ENCODE data around the gene ACOT8.

ACOT8 gene

GRCh38 chr20:45826381-45827019 lies 30.7 kb downstream of the ACOT8 start:
- TF ChIP-seq, protein P1, sequence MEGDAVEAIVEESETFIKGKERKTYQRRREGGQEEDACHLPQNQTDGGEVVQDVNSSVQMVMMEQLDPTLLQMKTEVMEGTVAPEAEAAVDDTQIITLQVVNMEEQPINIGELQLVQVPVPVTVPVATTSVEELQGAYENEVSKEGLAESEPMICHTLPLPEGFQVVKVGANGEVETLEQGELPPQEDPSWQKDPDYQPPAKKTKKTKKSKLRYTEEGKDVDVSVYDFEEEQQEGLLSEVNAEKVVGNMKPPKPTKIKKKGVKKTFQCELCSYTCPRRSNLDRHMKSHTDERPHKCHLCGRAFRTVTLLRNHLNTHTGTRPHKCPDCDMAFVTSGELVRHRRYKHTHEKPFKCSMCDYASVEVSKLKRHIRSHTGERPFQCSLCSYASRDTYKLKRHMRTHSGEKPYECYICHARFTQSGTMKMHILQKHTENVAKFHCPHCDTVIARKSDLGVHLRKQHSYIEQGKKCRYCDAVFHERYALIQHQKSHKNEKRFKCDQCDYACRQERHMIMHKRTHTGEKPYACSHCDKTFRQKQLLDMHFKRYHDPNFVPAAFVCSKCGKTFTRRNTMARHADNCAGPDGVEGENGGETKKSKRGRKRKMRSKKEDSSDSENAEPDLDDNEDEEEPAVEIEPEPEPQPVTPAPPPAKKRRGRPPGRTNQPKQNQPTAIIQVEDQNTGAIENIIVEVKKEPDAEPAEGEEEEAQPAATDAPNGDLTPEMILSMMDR (IDR thresholded peaks at IDR 0.05; ENCODE audit: unreplicated experiment in 3 of 3): no peak
- Mint-ChIP-seq H3K36me3 (ENCODE audit: low read depth) (no peaks in the 10 kb centered on the region), H3K9me3 (no peaks in the 10 kb centered on the region), H3K27me3 (ENCODE audit: low read depth) (peaks cover 42% of the 10 kb centered on the region), H3K27ac (peak overlapping the region; percentile 89 to 98 (median 94)), H3K4me3 (peak overlapping the region; percentile 62 to 89 (median 86)), H3K4me1 (peaks cover 62% of the 10 kb centered on the region)

DNA sequence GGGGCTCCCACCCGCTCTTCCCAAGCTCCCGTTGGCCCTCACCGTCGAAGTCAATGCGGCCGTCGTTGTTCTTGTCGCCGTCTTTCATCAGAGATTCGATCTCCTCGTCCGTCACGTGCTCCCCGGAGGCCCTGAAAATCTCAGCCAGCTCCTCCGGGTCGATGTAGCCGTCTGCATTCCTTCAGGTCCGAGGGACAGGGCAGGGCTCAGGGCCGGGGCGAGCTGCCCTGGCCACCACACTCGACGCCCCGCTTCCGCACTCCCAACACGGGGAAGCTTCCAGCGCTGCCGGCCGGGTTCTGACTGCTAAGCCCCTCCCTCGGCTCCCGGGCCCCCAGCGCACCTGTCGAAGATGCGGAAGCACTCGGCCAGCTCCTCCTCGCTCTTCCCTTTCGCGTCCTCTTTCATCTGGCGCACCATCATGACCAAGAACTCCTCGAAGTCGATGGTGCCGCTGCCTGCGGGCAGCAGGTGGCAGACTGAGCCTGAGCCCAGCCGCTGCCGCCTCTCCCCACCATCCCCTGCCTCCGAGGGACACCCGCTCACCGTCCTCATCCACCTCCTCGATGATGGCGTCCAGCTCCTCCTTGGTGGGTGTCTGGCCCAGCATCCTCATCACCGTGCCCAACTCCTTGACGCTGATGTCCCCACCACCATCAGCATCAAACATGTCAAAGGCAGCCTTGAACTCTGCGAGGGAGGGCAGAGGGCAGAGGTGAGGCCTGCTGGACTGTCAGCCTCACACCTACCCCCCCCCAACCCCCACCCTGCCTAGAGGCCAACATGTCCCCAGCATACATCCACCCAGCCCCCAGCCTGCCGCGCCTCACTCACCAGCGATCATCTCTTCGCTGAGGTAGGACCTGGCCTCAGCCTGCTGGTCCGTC lies 33.0 kb downstream of the ACOT8 start:
- Mint-ChIP-seq H3K36me3 (ENCODE audit: low read depth) (peaks cover 3% of the 10 kb centered on the region), H3K27me3 (ENCODE audit: low read depth) (peaks cover 48% of the 10 kb centered on the region), H3K9me3 (no peaks in the 10 kb centered on the region), H3K4me3 (peak overlapping the region; percentile 50 to 89 (median 86)), H3K4me1 (peaks cover 67% of the 10 kb centered on the region), H3K27ac (peak overlapping the region in 1 of 3 experiments; percentile 37)
- TF ChIP-seq, protein P1 (IDR thresholded peaks at IDR 0.05; ENCODE audit: unreplicated experiment in 3 of 3): peak; percentile 14 to 27 (median 16)

GRCh38 chr20:45822857-45823256 lies 34.3 kb downstream of the ACOT8 start:
- Mint-ChIP-seq H3K36me3 (ENCODE audit: low read depth) (peaks cover 3% of the 10 kb centered on the region), H3K4me3 (peak overlapping the region in 2 of 3 experiments; percentile 24 to 89), H3K4me1 (peaks cover 62% of the 10 kb centered on the region), H3K27me3 (ENCODE audit: low read depth) (peaks cover 48% of the 10 kb centered on the region), H3K9me3 (no peaks in the 10 kb centered on the region), H3K27ac (no peak overlapping the region)
- TF ChIP-seq, protein P1 (IDR thresholded peaks at IDR 0.05; ENCODE audit: unreplicated experiment in 3 of 3): no peak

DNA sequence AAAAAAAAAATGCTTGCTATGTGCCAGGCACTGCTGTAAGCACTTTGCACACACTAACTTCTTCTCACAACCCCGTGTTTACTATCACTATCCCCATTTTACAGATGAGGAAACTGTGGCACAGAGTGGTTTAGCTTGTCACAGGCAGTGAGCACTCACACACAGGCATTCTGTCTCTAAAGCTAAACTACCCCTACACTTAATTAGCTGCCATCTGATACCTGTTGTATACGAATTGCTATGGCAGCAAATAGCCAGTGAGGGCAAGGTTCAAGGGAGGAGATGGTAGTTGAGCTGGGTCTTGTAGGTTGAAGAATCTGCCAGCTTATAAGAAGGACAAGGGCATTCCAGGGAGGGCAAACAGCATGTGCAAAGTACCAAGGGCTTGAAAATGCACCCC lies 35.2 kb downstream of the ACOT8 start:
- Mint-ChIP-seq H3K27me3 (ENCODE audit: low read depth) (peaks cover 44% of the 10 kb centered on the region), H3K4me3 (peak overlapping the region in 1 of 3 experiments; percentile 68), H3K9me3 (no peaks in the 10 kb centered on the region), H3K4me1 (peaks cover 55% of the 10 kb centered on the region), H3K27ac (no peak overlapping the region), H3K36me3 (ENCODE audit: low read depth) (peaks cover 3% of the 10 kb centered on the region)
- TF ChIP-seq, protein P1 (IDR thresholded peaks at IDR 0.05; ENCODE audit: unreplicated experiment in 3 of 3): no peak

GRCh38 chr20:45819466-45819865 lies 37.7 kb downstream of the ACOT8 start:
- no peaks in the 10 kb centered on the region for H3K9me3 Mint-ChIP-seq
- H3K4me1 Mint-ChIP-seq: peaks cover 43% of the 10 kb centered on the region
- TF ChIP-seq, protein P1 (IDR thresholded peaks at IDR 0.05; ENCODE audit: unreplicated experiment in 3 of 3): no peak
- peaks cover 14% of the 10 kb centered on the region for H3K36me3 Mint-ChIP-seq (ENCODE audit: low read depth)
- peaks cover 27% of the 10 kb centered on the region for H3K27me3 Mint-ChIP-seq (ENCODE audit: low read depth)
- H3K27ac Mint-ChIP-seq: peak overlapping the region in 1 of 3 experiments; percentile 5
- H3K4me3 Mint-ChIP-seq: no peak overlapping the region

Data from nephron (organoid).